K562 (cell line): ENCODE data around the gene SLC38A11. TPM values are rescaled to one million over a fixed set of nuclear protein-coding genes. Genes with fewer than 3 reads are reported as not detected.

Source experiments
- ATAC-seq: fragments of 200-7000 bp; cut with Tn5 transposase; 3 replicates; pipeline ENCODE4 v1.9.1; 2020; ENCODE audit warnings: moderate library complexity
- BruUV-seq: library from RNA; stranded (reverse); fragments of 400-500 nt; replicated peaks from 2 replicates; lab custom pipeline; 2021; lab: Mats Ljungman, UMichigan
- CTCF ChIA-PET: fragments of 300-600 bp; formaldehyde crosslinking; extraction: SDS; loops from one replicate; lab custom pipeline; 2021; ENCODE audit warnings: low intra/inter-chr PET ratio; lab: Yijun Ruan, JAX
- POLR2A ChIA-PET: fragments of 300-600, 350-650 bp; sonication (Branson Sonifier 250); formaldehyde crosslinking; extraction: SDS; loops from one replicate; lab custom pipeline; 2021; ENCODE audit warnings: antibody characterized with exemption, inconsistent platforms; lab: Yijun Ruan, JAX
- DNase-seq, 4 experiments: peaks; one replicate each; pipeline versions ENCODE4 v3.0.0 to v3.0.0-alpha.2; 2011 to 2018; ENCODE audit warnings: low spot score in 3 of 4, mixed read lengths in 3 of 4; ENCODE audit errors: extremely low read depth in 1 of 4
- FAIRE-seq: peaks from 2 replicates; lab custom pipeline; 2011; peaks lifted over from hg19 to GRCh38; lab: Jason Lieb, UNC
- H2AFZ ChIP-seq: 2 replicates; pipeline ENCODE4 v1.6.0; 2011; ENCODE audit warnings: low read depth, low read length, control low read depth, inconsistent platforms
- H3K27ac ChIP-seq: fragments of 200-600 bp; 3 replicates; pipeline ENCODE4 v1.8.0; 2011; ENCODE audit warnings: low read depth, mild to moderate bottlenecking, control low read depth, inconsistent platforms, low read length, moderate library complexity, mixed read lengths; ENCODE audit errors: extremely low read depth
- H3K27me3 ChIP-seq, 2 experiments: fragments of 300-600 bp in 1 of 2; 2 replicates in 1 of 2; 3 replicates in 1 of 2; pipeline versions ENCODE4 v1.6.0 to v1.8.0; 2011; ENCODE audit warnings: inconsistent platforms in 2 of 2, low read length in 2 of 2, mild to moderate bottlenecking in 1 of 2, mixed read lengths in 1 of 2, moderate library complexity in 1 of 2; ENCODE audit not compliant: control insufficient read depth in 2 of 2, insufficient read depth in 2 of 2
- H3K36me3 ChIP-seq: fragments of 300-600 bp; 3 replicates; pipeline ENCODE4 v1.8.0; 2011; ENCODE audit warnings: mild to moderate bottlenecking, low read length, inconsistent platforms; ENCODE audit not compliant: control insufficient read depth, insufficient read depth
- H3K4me1 ChIP-seq, 2 experiments: fragments of 200-600 bp in 1 of 2; replicated peaks in 1 of 2; 2 replicates in 1 of 2; 3 replicates in 1 of 2; pipeline versions ENCODE4 v1.5.1 to v1.8.0; 2011; ENCODE audit warnings: inconsistent platforms in 2 of 2, low read length in 2 of 2, mild to moderate bottlenecking in 1 of 2, mixed read lengths in 1 of 2, moderate library complexity in 1 of 2; ENCODE audit not compliant: control insufficient read depth in 2 of 2, insufficient read depth in 2 of 2
- H3K4me2 ChIP-seq: 2 replicates; pipeline ENCODE4 v1.6.1; 2011; ENCODE audit warnings: low read length, control low read depth, inconsistent platforms, mixed read lengths; ENCODE audit not compliant: insufficient read depth
- H3K4me3 ChIP-seq: fragments of 200-600 bp; sonication (generic), shearing (Covaris generic); 2 replicates; pipeline ENCODE4 v1.5.1; 2016; ENCODE audit warnings: control low read depth, inconsistent platforms
- H3K79me2 ChIP-seq: fragments of 200-600 bp; 3 replicates; pipeline ENCODE4 v1.8.0; 2011; ENCODE audit warnings: low read length, inconsistent platforms; ENCODE audit not compliant: control insufficient read depth, insufficient read depth
- H3K9ac ChIP-seq, 2 experiments: 2 replicates each; pipeline versions ENCODE4 v1.6.0 to v1.6.1; 2011; ENCODE audit warnings: low read depth in 2 of 2, low read length in 2 of 2, control low read depth in 1 of 2, inconsistent platforms in 1 of 2, mild to moderate bottlenecking in 1 of 2, mixed read lengths in 1 of 2; ENCODE audit not compliant: insufficient read depth in 1 of 2
- H3K9me1 ChIP-seq: one replicate; pipeline ENCODE4 v1.6.0; 2011; ENCODE audit warnings: inconsistent platforms, mild to moderate bottlenecking, low read length, moderate library complexity; ENCODE audit not compliant: control insufficient read depth, insufficient read depth
- H3K9me3 ChIP-seq: replicated peaks from 2 replicates; pipeline ENCODE4 v1.5.1; 2011; ENCODE audit warnings: low read depth, low read length, inconsistent platforms; ENCODE audit not compliant: control insufficient read depth, insufficient read depth
- H4K20me1 ChIP-seq: replicated peaks from 2 replicates; pipeline ENCODE4 v1.6.1; 2011; ENCODE audit warnings: low read length, inconsistent platforms, mixed read lengths; ENCODE audit not compliant: control insufficient read depth, insufficient read depth
- BACH1 ChIP-seq: fragments of 200-800 bp; sonication (Bioruptor generic); IDR thresholded peaks from 2 replicates; pipeline ENCODE4 v1.6.1; 2016; ENCODE audit warnings: missing genetic modification characterization, missing compliant biosample characterization
- CCAR2 ChIP-seq: fragments of 200-400 bp; formaldehyde crosslinking; IDR thresholded peaks from 2 replicates; pipeline ENCODE4 v1.6.1; 2017; ENCODE audit warnings: mild to moderate bottlenecking, low read depth, low read length
- ERF ChIP-seq: fragments of 450-650 bp; formaldehyde crosslinking; IDR thresholded peaks from 2 replicates; pipeline ENCODE4 v1.4.0; 2020; ENCODE audit warnings: mild to moderate bottlenecking, mixed read lengths
- GATAD2A ChIP-seq: fragments of 450-650 bp; IDR thresholded peaks from 2 replicates; pipeline ENCODE4 v1.6.1; 2017
- KLF13 ChIP-seq: fragments of 450-650 bp; IDR thresholded peaks from 2 replicates; pipeline ENCODE4 v1.6.1; 2016; ENCODE audit warnings: missing genetic modification characterization, low read depth, mild to moderate bottlenecking, missing compliant biosample characterization, moderate library complexity, borderline replicate concordance
- NR2F6 ChIP-seq: fragments of 450-650 bp; formaldehyde crosslinking; IDR thresholded peaks from 2 replicates; pipeline ENCODE4 v1.4.0; 2020; ENCODE audit warnings: mild to moderate bottlenecking
- TAF15 ChIP-seq: fragments of 200-400 bp; formaldehyde crosslinking; IDR thresholded peaks from 2 replicates; pipeline ENCODE4 v1.6.1; 2017; ENCODE audit warnings: mild to moderate bottlenecking, low read depth, low read length, moderate library complexity
- THRAP3 ChIP-seq: fragments of 450-650 bp; IDR thresholded peaks from 2 replicates; pipeline ENCODE4 v1.6.1; 2016; ENCODE audit warnings: mild to moderate bottlenecking, inconsistent platforms, borderline replicate concordance
- ZNF212 ChIP-seq: fragments of 450-650 bp; formaldehyde crosslinking; IDR thresholded peaks from 2 replicates; pipeline ENCODE4 v1.4.0; 2020; ENCODE audit warnings: mild to moderate bottlenecking
- ZNF282 ChIP-seq: sonication (generic); formaldehyde crosslinking; IDR thresholded peaks from 2 replicates; pipeline ENCODE4 v1.8.1; 2023; ENCODE audit warnings: missing genetic modification reagents
- ZSCAN32 ChIP-seq: fragments of 450-650 bp; formaldehyde crosslinking; IDR thresholded peaks from 2 replicates; pipeline ENCODE4 v1.4.0; 2020; ENCODE audit warnings: mild to moderate bottlenecking, moderate library complexity
- WGBS: fragments of 100-300 bp; shearing (Covaris generic); methylation state at CpG from one replicate; pipeline ENCODE4 v1.1.6; 2016; ENCODE audit warnings: low coverage, mixed read lengths; ENCODE audit not compliant: insufficient coverage; ENCODE audit errors: missing lambda C conversion rate; 5-methylcytosine and 5-hydroxymethylcytosine counted together
- in situ Hi-C: fragments of 300-500 bp; cut with MboI; formaldehyde crosslinking; loops from 4 replicates; pipeline ENCODE4 v1.15.0; 2018; ENCODE audit warnings: inconsistent platforms, mixed read lengths
- intact Hi-C: fragments of 100-400 bp; cut with micrococcal nuclease; formaldehyde crosslinking; loops from 2 replicates; pipeline ENCODE4 v1.14.2; 2022
- polyA plus RNA-seq, 8 experiments: library from polyadenylated mRNA; depleted of rRNA in 4 of 8; stranded (reverse) in 5 of 8; unstranded in 3 of 8; fragments of >200 nt; fragmentation: Nextera tagmentation in 2 of 8; fragmentation: Illumina TruSeq in 1 of 8; extraction: Ambion mirVana in 2 of 8; extraction: Trizol in 1 of 8; gene quantifications; 2 replicates each; pipeline versions ENCODE4 v1.2.1 to v1.2.3, GENCODE V29; 2011 to 2014; ENCODE audit warnings: inconsistent platforms in 1 of 8, missing spikeins in 1 of 8
- total RNA-seq, 7 experiments: library from RNA; depleted of rRNA in 6 of 7; stranded (reverse); fragments of >200 nt in 6 of 7; fragmentation: Illumina TruSeq in 2 of 7; extraction: Trizol in 2 of 7; gene quantifications; 2 replicates each; pipeline versions ENCODE4 v1.2.1 to v1.2.3, GENCODE V29; 2011 to 2021; ENCODE audit warnings: low replicate concordance in 1 of 7
- TF ChIP-seq, protein P1 (sequence below): fragments of 450-650 bp; conservative IDR thresholded peaks from 2 replicates; pipeline ENCODE4 v1.6.1; 2016; ENCODE audit warnings: missing genetic modification characterization, low read depth, mild to moderate bottlenecking, control low read depth, missing compliant biosample characterization
- TF ChIP-seq, protein P2 (sequence below): sonication (generic); formaldehyde crosslinking; IDR thresholded peaks from 2 replicates; pipeline ENCODE4 v1.9.0; 2022; ENCODE audit warnings: mild to moderate bottlenecking, missing genetic modification reagents
- TF ChIP-seq, protein P3 (sequence below): sonication (generic); formaldehyde crosslinking; IDR thresholded peaks from 2 replicates; pipeline ENCODE4 v1.9.0; 2022; ENCODE audit warnings: mild to moderate bottlenecking, missing genetic modification reagents
- TF ChIP-seq, protein P4 (sequence below): fragments of 250-450 bp; sonication (Bioruptor Pico); IDR thresholded peaks from 2 replicates; pipeline ENCODE4 v1.8.0; 2022; ENCODE audit warnings: moderate library complexity, mild to moderate bottlenecking, inconsistent platforms
- TF ChIP-seq, protein P5 (sequence below), 3 experiments: IDR thresholded peaks in 2 of 3; conservative IDR thresholded peaks in 1 of 3; 2 replicates each; pipeline ENCODE4 v1.5.1; 2011 to 2012; ENCODE audit warnings: low read length in 3 of 3, mild to moderate bottlenecking in 3 of 3, control low read depth in 2 of 3, improper control_type of control experiment in 1 of 3, inconsistent platforms in 1 of 3, low read depth in 1 of 3, mixed read lengths in 1 of 3, moderate library complexity in 1 of 3; ENCODE audit not compliant: insufficient read depth in 2 of 3

SLC38A11 gene
- total and polyA plus RNA-seq, 9 of the 15 experiments (the other 6 are each of a cell fraction or from before 2014, with no cell fraction given) = not detected

DNA sequence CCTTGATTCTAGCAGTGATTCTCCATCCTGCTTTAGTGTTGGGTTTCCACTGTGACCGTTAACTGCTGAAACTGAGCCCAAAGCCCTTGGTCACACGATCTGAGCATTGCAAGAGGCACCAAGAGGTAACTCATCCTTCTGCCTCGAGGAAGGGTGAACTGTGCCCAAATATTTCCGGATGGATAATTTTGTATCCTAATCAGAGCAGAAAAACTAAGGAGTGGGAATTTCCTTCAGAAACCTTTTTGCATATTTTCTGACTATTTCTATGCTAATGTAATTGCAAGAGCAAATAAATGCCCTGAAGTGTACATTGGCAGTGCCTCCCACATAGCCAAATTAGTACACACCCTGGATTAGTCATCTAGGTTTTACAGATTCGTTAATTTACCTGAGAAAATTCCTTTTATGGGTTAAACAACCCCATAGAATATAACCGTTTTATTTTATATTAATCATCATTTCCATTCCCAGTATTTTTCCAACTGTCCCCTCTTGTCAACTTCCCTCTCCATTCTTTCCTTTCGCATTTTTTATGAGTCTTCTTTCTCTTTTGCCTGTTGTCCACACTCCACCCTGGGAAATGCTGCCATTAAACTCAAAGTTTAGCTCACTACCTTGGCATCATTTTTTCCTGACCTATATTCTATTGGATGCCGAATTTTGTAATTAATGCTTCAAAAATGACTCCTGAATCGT is 82.0 kb downstream of the SLC38A11 start (continued):
- TF ChIP-seq, protein P1, sequence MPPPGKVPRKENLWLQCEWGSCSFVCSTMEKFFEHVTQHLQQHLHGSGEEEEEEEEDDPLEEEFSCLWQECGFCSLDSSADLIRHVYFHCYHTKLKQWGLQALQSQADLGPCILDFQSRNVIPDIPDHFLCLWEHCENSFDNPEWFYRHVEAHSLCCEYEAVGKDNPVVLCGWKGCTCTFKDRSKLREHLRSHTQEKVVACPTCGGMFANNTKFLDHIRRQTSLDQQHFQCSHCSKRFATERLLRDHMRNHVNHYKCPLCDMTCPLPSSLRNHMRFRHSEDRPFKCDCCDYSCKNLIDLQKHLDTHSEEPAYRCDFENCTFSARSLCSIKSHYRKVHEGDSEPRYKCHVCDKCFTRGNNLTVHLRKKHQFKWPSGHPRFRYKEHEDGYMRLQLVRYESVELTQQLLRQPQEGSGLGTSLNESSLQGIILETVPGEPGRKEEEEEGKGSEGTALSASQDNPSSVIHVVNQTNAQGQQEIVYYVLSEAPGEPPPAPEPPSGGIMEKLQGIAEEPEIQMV = no peak
- TF ChIP-seq, protein P2, sequence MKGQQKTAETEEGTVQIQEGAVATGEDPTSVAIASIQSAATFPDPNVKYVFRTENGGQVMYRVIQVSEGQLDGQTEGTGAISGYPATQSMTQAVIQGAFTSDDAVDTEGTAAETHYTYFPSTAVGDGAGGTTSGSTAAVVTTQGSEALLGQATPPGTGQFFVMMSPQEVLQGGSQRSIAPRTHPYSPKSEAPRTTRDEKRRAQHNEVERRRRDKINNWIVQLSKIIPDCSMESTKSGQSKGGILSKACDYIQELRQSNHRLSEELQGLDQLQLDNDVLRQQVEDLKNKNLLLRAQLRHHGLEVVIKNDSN (CRISPR knock-in tag) = no peak
- TF ChIP-seq, protein P3, sequence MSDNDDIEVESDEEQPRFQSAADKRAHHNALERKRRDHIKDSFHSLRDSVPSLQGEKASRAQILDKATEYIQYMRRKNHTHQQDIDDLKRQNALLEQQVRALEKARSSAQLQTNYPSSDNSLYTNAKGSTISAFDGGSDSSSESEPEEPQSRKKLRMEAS (CRISPR knock-in tag) = no peak
- TF ChIP-seq ZNF282 (no peak), CCAR2 (no peak)

DNA sequence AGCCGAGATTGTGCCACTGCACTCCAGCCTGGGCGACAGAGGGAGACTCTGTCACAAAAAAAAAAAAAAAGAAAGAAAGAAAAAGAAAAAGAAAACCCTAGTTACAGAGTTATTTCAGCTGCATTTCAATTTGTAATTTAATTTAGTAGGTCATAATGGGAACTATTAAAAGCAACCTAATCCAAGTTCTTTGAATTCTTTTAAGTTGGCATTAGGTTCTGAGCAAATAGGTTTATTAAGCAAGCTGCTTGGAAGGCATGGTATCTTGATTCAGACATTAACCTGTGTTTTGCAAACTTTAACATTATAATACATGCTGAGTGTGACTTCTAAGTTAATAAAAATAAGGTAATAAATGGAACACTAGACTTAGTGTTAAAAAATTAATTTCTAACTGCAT is 83.9 kb downstream of the SLC38A11 start:
- Histone ChIP-seq H3K27me3 (no peaks in the 10 kb centered on the region), H3K27ac (no peak overlapping the region), H3K36me3 (no peaks in the 10 kb centered on the region), H2AFZ (no peak overlapping the region), H3K4me2 (no peak overlapping the region), H3K9me1 (no peaks in the 10 kb centered on the region), H4K20me1 (no peaks in the 10 kb centered on the region), H3K4me1 (no peaks in the 10 kb centered on the region), H3K4me3 (no peak overlapping the region), H3K79me2 (no peaks in the 10 kb centered on the region), H3K9ac (no peak overlapping the region), H3K9me3 (0 out of 2 replicates have a peak, but pooled peaks cover 2% of the 10 kb centered on the region)
- DNase-seq = no peak
- intact Hi-C loops (no loop called here), in situ Hi-C loops (no loop called here)
- POLR2A ChIA-PET = no interaction called here
- WGBS = 6% methylated on average over 2 of the region's 2 CpGs
- ATAC-seq = no peak
- CTCF ChIA-PET = no interaction called here
- no peak for FAIRE-seq
- BruUV-seq = no TSS peak
- TF ChIP-seq, protein P4, sequence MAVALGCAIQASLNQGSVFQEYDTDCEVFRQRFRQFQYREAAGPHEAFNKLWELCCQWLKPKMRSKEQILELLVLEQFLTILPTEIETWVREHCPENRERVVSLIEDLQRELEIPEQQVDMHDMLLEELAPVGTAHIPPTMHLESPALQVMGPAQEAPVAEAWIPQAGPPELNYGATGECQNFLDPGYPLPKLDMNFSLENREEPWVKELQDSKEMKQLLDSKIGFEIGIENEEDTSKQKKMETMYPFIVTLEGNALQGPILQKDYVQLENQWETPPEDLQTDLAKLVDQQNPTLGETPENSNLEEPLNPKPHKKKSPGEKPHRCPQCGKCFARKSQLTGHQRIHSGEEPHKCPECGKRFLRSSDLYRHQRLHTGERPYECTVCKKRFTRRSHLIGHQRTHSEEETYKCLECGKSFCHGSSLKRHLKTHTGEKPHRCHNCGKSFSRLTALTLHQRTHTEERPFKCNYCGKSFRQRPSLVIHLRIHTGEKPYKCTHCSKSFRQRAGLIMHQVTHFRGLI = no peak
- TF ChIP-seq ERF (CRISPR knock-in tag) = no peak
- no peak for TF ChIP-seq THRAP3
- TF ChIP-seq ZSCAN32 (CRISPR knock-in tag) = no peak
- TF ChIP-seq TAF15 = no peak
- TF ChIP-seq NR2F6 (CRISPR knock-in tag) = no peak
- no peak for TF ChIP-seq GATAD2A
- no peak for TF ChIP-seq BACH1
- TF ChIP-seq ZNF212 (CRISPR knock-in tag) = no peak
- TF ChIP-seq, protein P5, sequence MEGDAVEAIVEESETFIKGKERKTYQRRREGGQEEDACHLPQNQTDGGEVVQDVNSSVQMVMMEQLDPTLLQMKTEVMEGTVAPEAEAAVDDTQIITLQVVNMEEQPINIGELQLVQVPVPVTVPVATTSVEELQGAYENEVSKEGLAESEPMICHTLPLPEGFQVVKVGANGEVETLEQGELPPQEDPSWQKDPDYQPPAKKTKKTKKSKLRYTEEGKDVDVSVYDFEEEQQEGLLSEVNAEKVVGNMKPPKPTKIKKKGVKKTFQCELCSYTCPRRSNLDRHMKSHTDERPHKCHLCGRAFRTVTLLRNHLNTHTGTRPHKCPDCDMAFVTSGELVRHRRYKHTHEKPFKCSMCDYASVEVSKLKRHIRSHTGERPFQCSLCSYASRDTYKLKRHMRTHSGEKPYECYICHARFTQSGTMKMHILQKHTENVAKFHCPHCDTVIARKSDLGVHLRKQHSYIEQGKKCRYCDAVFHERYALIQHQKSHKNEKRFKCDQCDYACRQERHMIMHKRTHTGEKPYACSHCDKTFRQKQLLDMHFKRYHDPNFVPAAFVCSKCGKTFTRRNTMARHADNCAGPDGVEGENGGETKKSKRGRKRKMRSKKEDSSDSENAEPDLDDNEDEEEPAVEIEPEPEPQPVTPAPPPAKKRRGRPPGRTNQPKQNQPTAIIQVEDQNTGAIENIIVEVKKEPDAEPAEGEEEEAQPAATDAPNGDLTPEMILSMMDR (IDR thresholded peaks at IDR 0.05 in 2 of 3, conservative IDR thresholded peaks at IDR 0.05 in 1 of 3; ENCODE audit: insufficient read depth in 2 of 3, low read depth in 1 of 3, low read length in 3 of 3) = no peak
- no peak for TF ChIP-seq KLF13 (tag)
